Measurements from ENCODE around the gene ETF1.
"Not testable (repeated sequence)": the region's sequence is repeated elsewhere in the genome, so short reads cannot be mapped to it uniquely, and the experiment has no call there.

The ETF1 gene

GRCh38 chr5:138490648-138491283 is 52.3 kb downstream of the ETF1 start:
- DNase-seq (ENCODE audit: low read depth), result no peak

DNA sequence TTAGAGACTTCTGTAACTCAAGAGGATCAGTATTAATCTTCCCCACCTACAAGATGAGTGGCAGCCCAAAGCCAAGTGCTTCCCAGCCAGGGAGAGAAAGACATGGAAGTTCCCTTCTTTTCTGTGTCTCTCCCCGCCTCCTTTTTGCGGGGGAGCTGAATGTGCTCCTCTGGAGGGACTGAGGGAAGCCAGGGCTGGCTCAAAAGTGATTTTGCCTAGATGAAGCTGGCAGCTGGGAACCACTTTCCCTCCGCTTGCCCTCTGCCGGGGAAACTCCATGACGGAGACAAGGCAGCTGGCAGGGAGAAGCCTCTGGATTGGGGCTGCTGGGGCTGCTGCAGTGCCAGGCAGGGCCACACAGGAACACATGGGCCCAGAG is 53.4 kb downstream of the ETF1 start:
- no peak for DNase-seq (ENCODE audit: low read depth)

- no peak for DNase-seq (ENCODE audit: low read depth)
Observed at GRCh38 chr5:138488481-138488945, 54.5 kb downstream of the ETF1 start.

- no peak for DNase-seq (ENCODE audit: low read depth)
Observed at GRCh38 chr5:138482638-138483037, 60.4 kb downstream of the ETF1 start.

- DNase-seq (ENCODE audit: low read depth), result no peak
Observed at GRCh38 chr5:138476918-138477317, 66.1 kb downstream of the ETF1 start.

DNA sequence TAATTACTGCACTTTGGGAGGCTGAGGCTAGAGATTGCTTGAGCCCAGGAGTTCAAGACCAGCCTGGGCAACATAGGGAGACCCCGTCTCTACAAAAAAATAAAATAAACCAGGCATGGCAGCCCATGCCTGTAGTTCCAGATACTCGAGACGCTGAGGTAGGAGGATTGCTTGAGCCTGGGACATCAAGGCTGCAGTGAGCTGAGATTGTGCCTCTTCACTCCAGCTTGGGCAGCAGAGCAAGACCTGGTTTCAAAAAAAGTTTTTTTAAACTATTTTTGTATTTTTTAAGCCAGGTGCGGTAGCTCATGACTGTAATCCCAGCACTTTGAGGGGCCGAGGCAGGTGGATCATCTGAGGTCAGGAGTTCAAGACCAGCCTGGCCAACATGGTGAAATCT is 69.9 kb downstream of the ETF1 start:
- DNase-seq (ENCODE audit: low read depth), result not testable (repeated sequence)

DNA sequence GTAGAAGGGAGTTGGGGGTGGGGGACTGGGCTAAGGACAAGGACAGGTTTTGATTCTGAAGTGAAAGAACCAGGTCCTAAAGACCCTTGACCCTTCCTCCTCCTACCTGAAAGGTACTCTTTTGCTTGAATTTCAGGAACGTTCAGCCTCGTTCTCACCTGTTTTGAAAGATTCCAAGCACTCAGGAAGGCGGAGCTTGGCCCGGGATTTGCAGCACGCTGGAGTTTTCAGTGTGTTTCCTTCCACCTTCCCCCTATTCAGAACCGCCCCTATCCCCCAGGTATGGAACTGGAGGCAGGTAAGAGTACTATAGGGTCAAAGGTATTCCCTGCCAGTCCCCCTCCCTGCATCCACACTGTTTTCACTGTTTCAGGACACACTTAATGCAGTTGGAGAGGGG is 70.7 kb downstream of the ETF1 start:
- DNase-seq (ENCODE audit: low read depth), result no peak

- DNase-seq (ENCODE audit: low read depth), result no peak
Observed at GRCh38 chr5:138471052-138471361, 72.0 kb downstream of the ETF1 start.

- DNase-seq (ENCODE audit: low read depth), result no peak
Observed at GRCh38 chr5:138470322-138471051, 72.5 kb downstream of the ETF1 start.

GRCh38 chr5:138469540-138470321 is 73.3 kb downstream of the ETF1 start:
- DNase-seq (ENCODE audit: low read depth), result no peak

- no peak for DNase-seq (ENCODE audit: low read depth)
Observed at GRCh38 chr5:138468966-138469539, 74.0 kb downstream of the ETF1 start.

- no peak for DNase-seq (ENCODE audit: low read depth)
Observed at GRCh38 chr5:138468133-138468965, 74.7 kb downstream of the ETF1 start.

- DNase-seq (ENCODE audit: low read depth), result no peak
Observed at GRCh38 chr5:138467711-138468132, 75.3 kb downstream of the ETF1 start.

- DNase-seq (ENCODE audit: low read depth), result no peak
Observed at GRCh38 chr5:138466900-138467710, 75.9 kb downstream of the ETF1 start.

DNA sequence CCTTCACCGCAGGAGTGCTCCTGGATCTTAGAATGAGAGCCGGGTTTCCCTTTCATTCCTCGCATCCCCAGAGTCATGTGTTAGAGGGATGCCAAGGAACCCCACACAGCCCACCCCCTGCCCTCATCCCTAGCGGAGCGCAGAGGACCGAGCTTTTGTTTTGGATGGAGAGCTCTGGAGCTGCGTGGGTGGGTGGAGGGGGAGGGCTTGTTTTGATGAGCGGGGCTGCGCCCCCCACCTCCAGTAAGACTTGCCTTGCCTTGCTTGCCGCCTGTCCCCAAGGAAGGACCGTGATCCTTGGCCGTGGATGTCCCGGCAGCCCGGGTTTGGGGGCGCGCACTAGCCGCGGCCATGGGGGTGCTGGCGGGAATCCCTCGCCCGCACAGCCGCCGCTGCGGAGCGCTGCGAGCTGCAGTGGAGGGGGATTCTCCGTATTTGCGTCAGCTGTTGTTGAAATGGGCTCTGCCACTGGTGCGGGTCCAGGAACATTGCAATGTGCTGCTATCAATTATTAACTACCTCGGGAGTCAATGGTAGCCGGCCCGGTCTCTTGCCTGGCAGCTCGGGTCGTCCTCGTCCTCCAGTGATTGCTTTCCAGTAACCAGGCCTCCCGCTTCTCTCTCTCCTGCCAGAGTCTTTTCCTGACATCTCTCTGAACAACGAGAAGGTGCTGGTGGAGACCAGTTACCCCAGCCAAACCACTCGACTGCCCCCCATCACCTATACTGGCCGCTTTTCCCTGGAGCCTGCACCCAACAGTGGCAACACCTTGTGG is 76.7 kb downstream of the ETF1 start:
- DNase-seq (ENCODE audit: low read depth), result no peak

GRCh38 chr5:138465261-138466124 is 77.5 kb downstream of the ETF1 start, which contains the start of gene EGR1:
Gene EGR1 (plus strand): TSS chr5:138465479. CDS start chr5:138465762, 283 bp downstream.
- peak; percentile 85 for DNase-seq (ENCODE audit: low read depth)

- peak; percentile 92 for DNase-seq (ENCODE audit: low read depth)
Observed at GRCh38 chr5:138464388-138465260, 78.4 kb downstream of the ETF1 start.

- DNase-seq (ENCODE audit: low read depth), result peak; percentile 90
Observed at GRCh38 chr5:138464008-138464387, 79.0 kb downstream of the ETF1 start.

Data from activated T-helper 9 cell treated with anti-CD3 and anti-CD28 coated beads, Interleukin-2, amount 50 U/mL, for 16 hours (primary cell).